Muscle layer of duodenum (tissue), 2 donors: ENCODE data around the gene PPFIBP2.

Experiments
- H3K27ac ChIP-seq: one replicate; pipeline ENCODE4 v1.7.0; 2013; ENCODE audit warnings: mild to moderate bottlenecking, low read length
- H3K27me3 ChIP-seq: one replicate; pipeline ENCODE4 v1.7.0; 2013; ENCODE audit warnings: low read depth, mild to moderate bottlenecking, control low read depth, low read length
- H3K36me3 ChIP-seq, 2 donors: one replicate each; pipeline ENCODE4 v1.7.0; 2013; ENCODE audit warnings: low read length in 2 of 2, control low read depth in 1 of 2, mild to moderate bottlenecking in 1 of 2; ENCODE audit not compliant: insufficient read depth in 2 of 2, control insufficient read depth in 1 of 2
- H3K4me1 ChIP-seq, 2 donors: one replicate each; pipeline ENCODE4 v1.7.0; 2013; ENCODE audit warnings: low read length in 2 of 2, mild to moderate bottlenecking in 2 of 2, control low read depth in 1 of 2, moderate library complexity in 1 of 2; ENCODE audit not compliant: insufficient read depth in 2 of 2, control insufficient read depth in 1 of 2
- H3K4me3 ChIP-seq, 2 donors: one replicate each; pipeline ENCODE4 v1.7.0; 2013; ENCODE audit warnings: low read length in 2 of 2, low read depth in 1 of 2, mild to moderate bottlenecking in 1 of 2
- H3K9me3 ChIP-seq, 2 donors: one replicate each; pipeline ENCODE4 v1.7.0; 2013; ENCODE audit warnings: low read length in 2 of 2, control low read depth in 1 of 2, mild to moderate bottlenecking in 1 of 2; ENCODE audit not compliant: control insufficient read depth in 1 of 2
- donor health status: healthy.

The PPFIBP2 gene

DNA sequence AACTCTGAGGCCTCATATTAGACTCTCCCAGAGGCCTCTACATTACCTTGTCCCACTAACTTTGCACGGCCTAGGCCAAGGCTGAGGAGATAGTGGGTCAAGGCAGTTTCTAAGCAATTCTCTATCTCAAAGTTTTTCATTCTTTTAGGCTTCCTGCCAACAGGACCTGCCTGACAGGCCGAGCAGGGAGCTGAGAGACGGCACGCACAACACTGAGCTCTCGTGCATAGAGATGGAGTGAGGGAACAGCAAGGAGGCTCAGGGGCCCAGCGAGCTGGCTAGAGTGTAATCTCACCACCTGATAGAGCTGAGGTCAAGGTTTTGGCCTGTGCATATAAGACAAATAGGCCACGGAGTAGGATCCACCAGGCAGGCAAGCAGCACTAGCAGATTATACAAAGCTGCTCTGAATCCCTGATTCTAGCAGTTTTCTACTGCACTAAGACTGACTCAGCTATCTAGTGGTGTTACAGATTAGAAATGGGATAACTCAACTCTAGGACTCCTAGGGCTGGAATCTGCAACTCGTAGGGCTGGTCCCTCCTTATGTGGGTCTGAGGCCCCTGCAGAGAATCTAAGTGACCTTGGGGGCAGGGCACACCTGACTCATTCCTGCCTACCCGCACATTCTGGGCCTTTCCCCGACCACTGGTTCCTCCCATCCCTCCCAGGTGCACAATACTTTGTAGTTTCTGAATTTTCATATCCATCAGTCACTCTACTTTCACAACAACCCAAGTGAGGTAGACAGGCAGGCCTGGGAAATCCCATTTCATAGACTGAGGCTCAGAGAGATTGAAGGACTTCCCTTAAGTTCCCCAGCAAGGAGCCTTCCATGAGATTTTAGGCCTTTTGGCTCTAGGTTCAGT, 157.8 kb downstream of the PPFIBP2 start:
- Histone ChIP-seq H3K4me3 (no peak overlapping the region), H3K36me3 (peaks cover 0 to 10% of the 10 kb centered on the region in 2 donors), H3K4me1 (peaks cover 0 to 6% of the 10 kb centered on the region in 2 donors), H3K27me3 (peaks cover 5% of the 10 kb centered on the region), H3K9me3 (no peaks in the 10 kb centered on the region), H3K27ac (no peak overlapping the region)

DNA sequence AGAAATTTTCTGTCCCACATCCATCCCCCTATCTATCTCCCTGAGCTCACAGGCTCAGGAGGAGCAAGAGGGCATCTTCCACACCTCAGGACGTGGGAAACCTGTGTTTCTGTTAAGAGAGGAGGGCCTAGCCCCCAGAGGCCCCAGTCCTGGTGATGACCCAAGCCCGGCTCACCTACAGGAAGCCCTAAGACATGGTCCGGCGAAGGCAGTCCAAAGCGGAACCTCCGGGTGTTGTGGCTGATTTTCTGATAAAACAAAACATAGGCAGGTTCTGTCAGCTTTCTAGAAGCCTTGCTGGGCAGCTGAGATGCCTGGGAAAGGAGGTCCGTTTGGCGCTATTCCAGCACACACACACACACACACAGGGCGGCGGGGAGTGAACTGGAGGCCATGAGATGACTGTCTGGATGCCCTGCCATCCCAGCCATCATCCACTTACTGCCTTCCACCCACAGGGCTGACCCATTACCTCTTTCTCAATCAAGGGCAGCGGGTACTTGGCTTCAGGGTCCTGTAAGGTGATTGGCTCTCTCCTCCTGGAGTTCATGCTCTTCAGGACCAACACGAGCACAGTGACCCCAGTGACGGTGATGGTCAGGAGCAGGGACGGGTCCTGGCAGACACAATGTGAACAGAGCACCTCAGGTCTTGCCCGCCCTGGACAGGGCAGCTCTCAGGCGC, 158.6 kb downstream of the PPFIBP2 start:
- peaks cover 5% of the 10 kb centered on the region for H3K27me3 ChIP-seq
- peaks cover 0 to 5% of the 10 kb centered on the region in 2 donors for H3K36me3 ChIP-seq
- H3K4me3 ChIP-seq, result peak overlapping the region in 1 of 2 donors; percentile 60
- peaks cover 0 to 6% of the 10 kb centered on the region in 2 donors for H3K4me1 ChIP-seq
- H3K27ac ChIP-seq, result no peak overlapping the region
- no peaks in the 10 kb centered on the region for H3K9me3 ChIP-seq

DNA sequence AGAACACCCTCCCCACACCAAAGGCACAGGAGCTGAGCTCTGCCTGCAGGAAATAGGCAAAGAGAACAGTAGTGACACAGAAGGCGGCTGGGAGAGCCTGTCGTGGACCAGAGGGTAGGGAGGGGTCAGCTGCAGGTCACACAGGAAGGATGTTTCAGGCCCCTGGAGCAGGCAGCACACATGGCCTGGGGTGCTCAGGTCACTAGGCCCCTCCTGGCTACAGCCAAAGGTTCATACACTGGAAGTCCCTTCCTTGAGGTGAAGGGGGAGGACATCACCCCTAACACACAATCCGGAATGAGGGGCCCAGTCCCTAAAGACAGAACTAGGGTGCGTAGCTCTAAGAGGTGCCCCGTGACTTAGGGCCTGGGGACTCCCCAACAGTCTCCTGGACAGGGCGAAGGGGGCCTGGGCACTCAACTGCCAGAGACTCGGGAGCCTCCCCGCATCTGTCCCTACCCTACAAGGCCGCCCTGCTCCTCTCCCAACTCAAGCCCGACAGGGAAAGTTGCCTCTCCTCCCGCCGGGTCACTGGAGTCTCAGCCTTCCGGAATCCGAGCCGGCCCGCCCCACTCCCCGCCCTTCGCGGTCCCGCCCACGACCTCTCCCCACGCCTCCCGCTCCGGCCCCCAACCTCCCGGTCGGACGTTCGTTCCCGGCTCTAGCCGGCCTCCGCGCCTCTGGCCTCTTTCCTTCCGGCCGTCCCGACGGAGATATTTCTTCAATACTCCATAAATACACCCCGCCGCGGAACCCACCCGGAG, 159.3 kb downstream of the PPFIBP2 start, which contains the start of gene CYB5R2:
TSS of gene CYB5R2 (minus strand) at position 541 of the 764 bp plus-strand sequence. CDS start 675 bp downstream, outside the sequence.
- H3K36me3 ChIP-seq, result no peaks in the 10 kb centered on the region
- H3K27ac ChIP-seq, result no peak within 1 kb of the TSS
- peaks cover 0 to 6% of the 10 kb centered on the region in 2 donors for H3K4me1 ChIP-seq
- H3K9me3 ChIP-seq, result no peaks in the 10 kb centered on the region
- H3K4me3 ChIP-seq, result peak within 1 kb of the TSS; percentile 56 to 60
- H3K27me3 ChIP-seq, result peaks cover 5% of the 10 kb centered on the region

- Histone ChIP-seq H3K36me3 (no peaks in the 10 kb centered on the region), H3K27ac (no peak overlapping the region), H3K27me3 (peaks cover 5% of the 10 kb centered on the region), H3K4me3 (peak overlapping the region; percentile 22 to 60), H3K4me1 (peaks cover 0 to 6% of the 10 kb centered on the region in 2 donors), H3K9me3 (no peaks in the 10 kb centered on the region)
Observed at GRCh38 chr11:7673724-7674434, 160.1 kb downstream of the PPFIBP2 start.

- Histone ChIP-seq H3K36me3 (no peaks in the 10 kb centered on the region), H3K27me3 (peaks cover 5% of the 10 kb centered on the region), H3K4me1 (peaks cover 0 to 6% of the 10 kb centered on the region in 2 donors), H3K4me3 (no peak overlapping the region), H3K9me3 (no peaks in the 10 kb centered on the region), H3K27ac (no peak overlapping the region)
Observed at GRCh38 chr11:7675631-7676030, 161.8 kb downstream of the PPFIBP2 start.

DNA sequence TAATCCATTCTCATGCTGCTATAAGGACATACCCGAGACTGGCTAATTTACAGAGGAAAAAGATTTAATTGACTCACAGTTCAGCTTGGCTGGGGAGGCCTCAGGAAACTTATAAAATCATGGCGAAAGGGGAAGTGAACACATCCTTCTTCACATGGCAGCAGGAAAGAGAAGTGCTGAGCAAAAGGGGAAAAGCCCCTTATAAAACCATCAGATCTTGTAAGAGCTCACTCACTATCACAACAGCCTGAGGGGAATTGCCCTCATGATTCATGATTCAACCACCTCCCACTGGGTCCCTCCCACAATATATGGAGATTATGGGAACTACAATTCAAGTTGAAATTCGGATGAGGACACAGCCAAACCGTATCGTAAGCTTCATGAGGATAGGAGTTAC, 163.3 kb downstream of the PPFIBP2 start:
- Histone ChIP-seq H3K4me3 (no peak overlapping the region), H3K4me1 (peaks cover 0 to 6% of the 10 kb centered on the region in 2 donors), H3K9me3 (no peaks in the 10 kb centered on the region), H3K36me3 (no peaks in the 10 kb centered on the region), H3K27me3 (peaks cover 5% of the 10 kb centered on the region), H3K27ac (no peak overlapping the region)

DNA sequence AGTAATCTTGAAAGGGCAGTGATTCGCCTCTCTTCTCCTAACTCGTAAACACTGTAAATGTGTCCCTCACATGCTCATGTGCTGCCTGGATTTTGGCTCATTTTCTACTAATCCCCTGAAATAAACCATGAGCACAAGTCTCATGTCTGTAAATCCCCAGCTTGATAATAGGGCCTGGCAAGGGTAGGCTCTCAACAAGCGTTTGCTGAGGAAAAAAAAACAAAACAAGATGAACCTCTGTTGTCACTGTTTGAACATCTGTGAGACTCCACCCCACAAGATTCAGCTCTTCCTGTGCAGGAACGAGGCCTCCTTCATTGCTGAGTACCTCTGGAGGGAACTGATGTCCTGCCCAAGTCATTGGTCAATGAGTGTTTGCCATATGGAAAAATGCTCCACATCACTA, 164.0 kb downstream of the PPFIBP2 start:
- Histone ChIP-seq H3K9me3 (no peaks in the 10 kb centered on the region), H3K27ac (no peak overlapping the region), H3K27me3 (peaks cover 3% of the 10 kb centered on the region), H3K36me3 (no peaks in the 10 kb centered on the region), H3K4me3 (no peak overlapping the region), H3K4me1 (peaks cover 0 to 6% of the 10 kb centered on the region in 2 donors)

- Histone ChIP-seq H3K36me3 (no peaks in the 10 kb centered on the region), H3K9me3 (no peaks in the 10 kb centered on the region), H3K4me1 (no peaks in the 10 kb centered on the region), H3K27me3 (no peaks in the 10 kb centered on the region), H3K27ac (no peak overlapping the region), H3K4me3 (no peak overlapping the region)
Observed at GRCh38 chr11:7683571-7683970, 169.8 kb downstream of the PPFIBP2 start.

GRCh38 chr11:7686761-7687160, 173.0 kb downstream of the PPFIBP2 start:
- Histone ChIP-seq H3K27me3 (no peaks in the 10 kb centered on the region), H3K4me1 (no peaks in the 10 kb centered on the region), H3K9me3 (no peaks in the 10 kb centered on the region), H3K36me3 (no peaks in the 10 kb centered on the region), H3K27ac (no peak overlapping the region), H3K4me3 (no peak overlapping the region)

- no peaks in the 10 kb centered on the region for H3K4me1 ChIP-seq
- no peaks in the 10 kb centered on the region for H3K9me3 ChIP-seq
- no peak overlapping the region for H3K27ac ChIP-seq
- no peak overlapping the region for H3K4me3 ChIP-seq
- H3K27me3 ChIP-seq, result no peaks in the 10 kb centered on the region
- H3K36me3 ChIP-seq, result no peaks in the 10 kb centered on the region
Observed at GRCh38 chr11:7687386-7687785, 173.6 kb downstream of the PPFIBP2 start.
